Stimulated activated CD8-positive, alpha-beta memory T cell treated with anti-CD3 and anti-CD28 coated beads, Interleukin-7, amount 100 ng/mL, for 24 hours (primary cell): ENCODE data around the gene CACHD1.

Experiments used
- DNase-seq: peaks from one replicate; pipeline ENCODE4 v3.0.0-alpha.2; 2020; ENCODE audit warnings: low read depth

The CACHD1 gene

DNA sequence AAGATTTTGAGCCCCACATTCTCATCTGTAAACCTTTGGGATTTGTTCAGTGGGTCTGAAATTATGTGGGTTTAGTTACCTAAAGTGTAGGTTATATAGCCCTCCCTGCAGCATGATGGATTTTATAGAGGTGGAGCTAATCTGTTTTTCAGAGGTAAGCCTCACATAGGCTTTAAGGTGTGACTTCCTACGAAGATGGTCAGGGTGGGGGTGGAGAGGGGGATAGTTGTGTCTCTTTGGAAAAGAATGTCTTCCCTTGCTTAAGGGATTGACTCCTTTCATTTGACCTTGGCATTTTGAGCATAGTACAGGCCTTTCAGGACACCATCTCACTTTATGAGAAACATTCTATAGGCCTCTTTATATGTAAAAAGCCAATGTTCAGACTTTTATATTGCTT, 3.4 kb downstream of the CACHD1 start:
- DNase-seq, result no peak

DNA sequence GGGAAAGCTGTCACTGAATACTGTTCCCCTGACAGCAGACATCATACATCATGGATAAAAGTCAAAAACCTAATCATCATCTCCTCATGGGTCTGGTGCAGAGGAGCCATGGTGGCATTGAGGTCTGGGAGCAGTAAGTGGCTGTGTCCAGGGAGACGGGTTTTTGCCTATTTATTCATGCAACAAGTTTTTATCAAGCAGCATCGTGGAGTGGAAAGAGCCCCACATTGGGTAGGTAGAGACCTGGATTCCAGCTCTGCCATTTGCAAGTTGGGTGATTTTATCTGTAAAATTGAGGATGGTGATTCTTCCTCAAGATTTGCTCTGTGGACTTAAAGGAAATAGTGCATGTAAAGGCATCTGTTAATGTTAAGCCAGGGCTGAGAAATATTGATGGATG, 4.2 kb downstream of the CACHD1 start:
- no peak for DNase-seq

DNA sequence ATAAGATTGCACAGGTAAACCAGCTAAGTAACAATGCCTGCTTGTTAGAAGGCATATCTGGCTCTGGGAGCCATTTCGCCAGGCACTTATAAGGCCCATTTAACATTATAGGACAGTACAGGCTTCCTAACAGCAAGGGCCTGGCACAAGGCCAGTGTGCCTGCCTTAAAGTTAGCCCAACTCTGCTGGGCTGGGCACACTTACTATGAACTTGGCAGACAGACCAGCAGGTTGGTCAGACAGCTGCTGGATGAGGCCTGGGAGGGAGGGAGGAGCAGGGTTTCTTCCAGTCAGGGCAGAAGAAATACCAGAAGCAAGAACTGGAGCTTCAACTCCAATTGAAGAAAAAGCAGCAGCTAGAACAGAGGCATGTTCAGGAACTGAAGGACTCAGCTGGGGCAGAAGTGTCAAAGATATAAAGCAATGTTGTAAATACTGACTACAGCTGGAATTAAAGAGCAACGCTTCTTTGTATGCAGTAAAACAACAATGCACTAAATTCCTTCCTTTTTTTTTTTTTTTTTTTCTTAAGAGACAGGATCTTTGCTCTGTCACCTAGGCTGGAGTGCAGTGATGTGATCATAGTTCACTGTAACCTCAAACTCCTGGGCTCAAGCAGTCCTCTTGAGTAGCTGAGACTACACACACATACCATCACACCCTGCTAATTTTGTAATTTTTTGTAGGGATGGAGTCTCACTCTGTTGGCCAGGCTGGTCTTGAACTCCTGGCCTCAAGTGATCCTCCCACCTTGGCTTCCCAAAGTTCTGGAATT, 4.9 kb downstream of the CACHD1 start:
- DNase-seq, result no peak

DNA sequence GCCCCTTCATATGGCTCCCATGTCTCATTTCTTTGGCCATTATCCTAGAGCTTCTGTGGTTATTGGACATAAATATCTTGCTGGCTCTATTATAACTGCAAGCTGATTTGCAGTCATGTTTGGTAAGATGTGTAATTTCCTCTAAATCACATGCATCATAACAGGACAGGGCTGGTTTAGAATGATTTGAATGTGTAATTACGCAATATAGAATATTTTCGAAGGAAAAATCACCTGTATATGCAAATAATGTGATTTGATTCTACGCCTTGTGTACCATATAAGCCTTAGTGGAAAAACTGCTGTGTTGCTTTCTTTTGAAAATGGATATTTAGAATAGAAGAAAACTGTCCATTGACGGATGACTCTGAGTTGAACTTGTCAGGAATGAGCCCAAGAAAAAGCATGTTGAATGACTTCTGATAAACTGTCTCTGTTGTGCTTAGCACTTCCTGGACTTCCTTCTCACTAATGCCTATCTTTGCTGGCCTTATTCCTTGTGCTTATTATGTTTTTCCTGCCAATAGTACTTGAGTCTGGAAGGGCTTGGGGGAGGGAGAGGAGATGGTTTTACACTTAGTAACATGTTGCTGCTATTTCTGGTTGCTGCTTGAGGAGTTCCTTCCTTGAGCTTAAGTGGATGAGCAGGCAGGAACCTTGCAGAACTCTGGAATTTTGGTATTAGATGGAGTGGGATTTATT, 6.5 kb downstream of the CACHD1 start:
- DNase-seq, result no peak

DNA sequence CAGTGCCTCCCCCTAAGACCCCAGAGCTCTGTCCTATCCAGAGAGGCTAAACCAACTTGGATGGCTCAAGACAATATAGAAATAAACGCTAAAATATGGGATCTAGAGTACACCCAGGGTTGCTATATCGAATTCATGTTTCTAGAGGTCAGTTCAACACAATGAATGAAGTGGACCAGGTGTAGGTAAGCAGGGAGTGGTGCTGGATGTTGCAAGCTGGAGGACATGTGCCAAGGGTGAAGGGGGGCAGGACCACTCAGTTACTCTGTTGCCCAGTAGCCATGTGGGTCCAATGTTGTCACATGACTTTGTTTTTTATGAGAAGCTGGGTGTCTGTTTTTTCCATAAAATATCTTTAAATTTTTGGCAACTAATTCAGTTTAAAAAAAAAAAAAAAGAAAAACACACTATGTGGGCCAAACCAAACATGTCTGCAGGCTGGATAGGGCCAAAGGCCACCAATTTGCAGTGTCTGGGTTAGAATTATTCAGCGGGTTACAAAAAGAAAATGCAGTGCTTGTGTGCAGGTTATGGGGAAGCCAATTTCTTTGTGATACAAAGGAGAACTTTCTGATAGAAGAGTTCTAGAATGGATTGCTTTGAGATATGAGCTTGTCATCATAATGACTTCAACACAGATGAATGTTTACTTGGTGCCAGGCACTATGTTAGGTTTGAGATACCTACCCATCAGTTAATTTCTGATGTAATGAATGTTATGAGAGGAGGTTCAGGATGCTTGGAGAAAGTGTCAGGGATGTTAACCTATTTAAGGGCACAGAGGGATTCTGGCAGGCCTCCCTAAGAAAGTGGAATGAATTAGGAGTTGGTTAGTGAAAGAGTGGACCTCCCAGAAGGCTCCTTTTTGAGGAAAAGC, 8.9 kb downstream of the CACHD1 start:
- no peak for DNase-seq

DNA sequence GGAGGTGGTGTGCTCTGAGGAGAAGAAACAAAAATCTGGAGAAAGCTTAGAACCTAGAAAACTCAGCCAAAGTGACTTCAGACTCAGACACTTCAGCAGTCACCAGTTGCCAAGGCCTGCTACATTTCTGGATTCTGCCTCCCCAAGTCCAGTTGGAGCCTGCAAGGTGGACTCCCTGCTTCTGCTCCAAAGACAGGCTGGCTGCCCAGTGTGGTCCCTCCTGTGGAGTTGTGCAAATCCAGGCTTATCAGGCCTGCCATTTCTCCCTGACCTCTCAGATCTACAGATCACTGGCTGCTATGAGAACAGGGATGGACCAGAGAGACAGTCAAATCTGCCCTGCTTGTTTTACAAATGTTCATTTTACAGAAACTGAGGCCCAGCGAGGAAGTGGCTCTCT, 9.9 kb downstream of the CACHD1 start:
- DNase-seq, result no peak

DNA sequence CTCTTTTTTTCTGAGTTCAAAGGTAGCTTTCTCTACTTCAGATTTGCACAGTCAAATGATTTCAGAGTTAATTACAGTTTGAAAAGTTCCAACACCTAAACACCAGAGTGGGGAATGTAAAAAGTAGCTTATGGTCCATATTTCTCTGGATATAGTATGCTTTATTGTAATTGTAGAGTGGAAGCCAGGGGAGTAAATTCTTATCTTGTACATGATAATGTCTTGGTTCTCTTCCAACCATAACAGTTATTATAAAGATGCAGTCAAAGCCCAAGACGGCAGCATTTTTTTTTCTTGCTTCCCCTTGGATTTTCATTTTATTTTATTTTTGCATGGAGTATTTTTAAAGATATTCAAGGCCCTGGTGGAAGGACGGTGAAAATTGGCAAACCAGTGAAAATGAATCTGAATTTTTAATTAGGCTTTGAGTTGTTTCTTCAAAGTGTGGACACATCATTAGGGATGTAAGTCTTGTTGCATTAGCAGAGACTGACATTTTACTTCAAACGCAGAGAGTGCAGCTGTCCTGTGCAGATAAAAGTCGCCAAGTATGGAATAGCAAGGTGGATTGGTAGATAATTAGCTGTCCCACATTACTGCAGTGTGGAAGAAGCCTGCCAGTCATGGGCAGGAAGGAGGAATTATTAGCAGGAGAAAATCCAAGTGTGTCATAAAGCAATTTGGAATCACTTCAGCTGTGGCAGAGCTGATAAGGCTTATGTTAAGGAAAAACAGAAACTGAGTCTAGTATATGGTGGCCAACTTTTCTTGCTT, 11.3 kb downstream of the CACHD1 start:
- DNase-seq, result no peak

DNA sequence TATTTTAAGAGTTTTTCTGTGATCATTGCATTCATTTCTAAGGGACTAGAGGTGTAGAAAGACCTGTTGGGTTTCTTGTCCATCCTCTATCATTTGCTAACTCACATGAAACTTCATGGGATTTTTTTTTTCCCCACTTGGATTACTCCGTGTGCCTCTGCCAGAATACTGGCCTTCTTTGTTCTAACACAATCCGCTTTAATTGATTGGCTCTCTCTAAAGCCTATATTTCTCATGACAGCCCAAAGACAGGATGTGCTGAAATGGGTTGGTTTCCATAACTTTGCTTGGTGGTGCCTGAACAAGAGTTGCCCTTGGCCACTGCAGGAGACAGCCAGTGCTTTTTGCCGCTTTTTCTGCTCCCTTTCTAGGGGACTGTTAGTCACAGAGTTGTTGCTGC, 12.2 kb downstream of the CACHD1 start:
- no peak for DNase-seq

DNA sequence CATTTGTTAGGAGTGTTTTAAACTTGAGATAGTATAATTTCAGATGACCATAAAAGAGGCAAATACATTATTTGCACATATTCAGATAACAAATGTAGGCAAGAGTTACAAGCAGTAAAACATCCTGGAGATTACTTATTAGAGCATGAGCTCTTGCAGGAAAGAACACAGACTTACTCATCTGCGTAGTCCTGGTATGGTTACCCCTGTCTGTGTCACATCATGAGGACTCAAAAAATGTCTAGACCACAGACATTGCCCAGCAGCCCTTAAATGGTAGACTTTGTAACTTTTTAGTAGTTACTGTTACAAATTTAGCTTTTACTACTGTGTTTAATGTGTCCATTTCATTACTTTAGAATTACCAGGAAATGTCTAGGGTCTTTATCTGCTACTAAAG, 12.8 kb downstream of the CACHD1 start:
- DNase-seq, result no peak

DNA sequence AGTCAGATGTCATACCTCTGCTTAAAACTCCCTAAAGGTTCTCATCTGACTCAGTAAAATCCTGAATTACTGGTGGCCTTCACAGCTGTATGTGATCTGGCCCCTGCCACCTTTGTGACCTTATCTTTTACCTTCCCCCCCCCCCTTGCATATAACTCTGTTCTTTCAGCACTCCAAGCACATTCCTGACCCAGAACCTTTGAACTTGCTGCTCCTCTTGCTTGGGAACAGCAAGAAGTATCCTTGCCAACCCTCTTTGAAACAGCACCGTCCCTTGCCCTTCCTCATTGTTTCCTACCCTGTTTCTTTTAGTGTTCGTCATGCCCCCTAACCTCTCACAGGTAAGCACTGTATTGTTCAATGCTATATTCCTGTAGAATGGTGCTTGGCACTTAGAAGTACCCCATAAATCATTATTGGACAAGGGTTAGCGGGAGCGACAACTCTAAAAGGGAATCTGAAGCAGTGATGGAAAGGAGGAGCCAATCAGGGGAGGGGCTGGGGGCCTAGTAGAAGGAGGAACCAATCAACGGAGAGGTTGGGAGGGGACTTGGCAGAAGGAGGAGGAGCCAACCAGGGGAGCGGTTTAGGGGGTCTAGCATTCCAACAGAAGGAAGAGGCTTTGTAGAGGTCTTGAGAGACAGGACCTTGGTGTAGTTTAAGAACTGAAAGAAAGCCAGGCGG, 13.9 kb downstream of the CACHD1 start:
- DNase-seq, result no peak

DNA sequence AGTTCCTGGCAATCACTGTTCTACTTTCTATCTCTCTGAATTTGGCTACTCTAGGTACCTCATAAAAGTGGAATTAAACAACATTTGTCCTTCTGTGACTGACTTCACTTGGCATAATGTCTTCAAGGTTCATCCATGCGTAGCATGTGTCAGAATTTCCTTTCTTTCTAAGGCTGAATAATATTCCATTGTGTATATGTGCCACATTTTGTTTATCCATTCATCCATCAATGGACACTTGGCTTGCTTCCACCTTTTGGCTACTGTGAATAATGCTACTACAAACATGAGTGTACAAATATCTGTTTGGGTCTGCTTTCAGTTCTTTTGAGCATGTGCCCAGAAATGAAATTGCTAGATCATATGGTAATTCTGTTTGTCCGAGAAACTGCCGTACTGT, 14.7 kb downstream of the CACHD1 start:
- DNase-seq, result no peak

DNA sequence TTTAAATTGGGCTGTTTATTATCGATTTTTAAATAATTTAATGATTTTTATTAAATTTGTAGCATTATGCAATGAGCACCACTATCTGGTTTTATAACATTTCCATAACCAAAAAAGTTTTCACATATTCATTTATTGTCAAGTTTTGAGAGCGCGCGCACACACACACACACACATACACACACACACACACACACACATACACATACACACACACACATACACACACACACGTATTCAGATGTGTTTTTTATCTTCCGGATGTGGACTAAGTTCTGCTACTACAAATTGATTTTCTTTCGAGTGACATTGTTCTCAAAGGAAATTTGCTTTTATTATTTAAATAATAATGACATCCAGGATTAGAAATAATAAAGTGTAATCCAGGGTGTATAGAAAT, 16.3 kb downstream of the CACHD1 start:
- DNase-seq, result no peak

DNA sequence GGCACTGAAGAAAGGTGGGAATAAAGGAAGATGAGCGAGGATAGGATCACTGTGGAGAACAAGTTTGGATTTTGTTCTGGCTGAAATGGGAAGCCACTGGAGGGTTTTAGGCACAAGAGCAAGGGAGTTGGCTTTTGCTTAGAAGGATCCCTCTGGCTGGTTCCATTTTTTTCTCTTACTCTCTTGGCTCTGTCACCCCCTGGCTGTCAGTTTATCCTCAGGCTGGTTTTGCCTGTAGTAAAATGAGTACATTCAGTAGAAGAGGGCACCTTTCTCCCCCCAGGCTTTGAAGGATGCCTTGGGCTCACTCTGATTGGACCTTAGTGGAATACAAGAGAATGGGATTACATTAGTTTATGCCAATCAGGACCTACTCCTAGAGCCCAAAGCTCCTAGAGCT, 17.1 kb downstream of the CACHD1 start:
- DNase-seq, result no peak

DNA sequence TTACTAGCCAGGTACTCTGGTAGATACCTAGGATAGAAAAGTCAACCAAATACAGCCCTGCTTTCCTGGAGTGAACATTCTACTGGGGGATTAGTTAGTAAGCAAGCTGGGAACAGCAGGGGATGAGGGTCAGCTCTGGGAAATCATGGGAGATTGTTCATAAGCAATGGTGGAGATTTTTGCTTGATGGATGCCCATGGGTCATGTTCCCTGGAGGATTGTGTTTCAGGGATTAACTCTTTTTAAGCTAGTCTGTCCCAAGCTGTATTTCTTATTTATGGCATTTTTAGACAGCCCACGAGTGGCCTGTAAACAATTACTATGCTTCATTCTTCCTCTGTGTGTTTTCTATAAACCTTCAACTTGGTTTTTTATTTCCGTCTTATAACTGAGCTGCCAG, 18.9 kb downstream of the CACHD1 start:
- DNase-seq, result no peak

DNA sequence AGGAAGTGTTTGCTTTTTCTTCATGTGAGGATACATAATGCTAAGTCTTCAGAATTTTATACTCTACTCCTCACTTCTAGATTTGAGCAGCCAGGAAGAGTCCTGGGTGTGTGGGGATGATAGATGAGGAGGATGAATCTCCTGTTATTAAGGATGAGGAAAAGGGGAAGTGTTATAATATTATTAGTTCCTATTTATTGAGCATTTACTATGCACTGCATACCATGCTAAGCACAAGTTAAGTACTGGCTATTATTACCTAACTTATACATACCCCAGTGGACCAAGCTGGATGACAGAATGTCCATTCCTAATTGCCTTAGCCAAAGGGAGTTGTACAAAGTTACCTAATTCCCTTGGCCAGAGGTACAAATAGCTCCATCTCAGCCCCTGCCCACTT, 19.8 kb downstream of the CACHD1 start:
- DNase-seq, result no peak

DNA sequence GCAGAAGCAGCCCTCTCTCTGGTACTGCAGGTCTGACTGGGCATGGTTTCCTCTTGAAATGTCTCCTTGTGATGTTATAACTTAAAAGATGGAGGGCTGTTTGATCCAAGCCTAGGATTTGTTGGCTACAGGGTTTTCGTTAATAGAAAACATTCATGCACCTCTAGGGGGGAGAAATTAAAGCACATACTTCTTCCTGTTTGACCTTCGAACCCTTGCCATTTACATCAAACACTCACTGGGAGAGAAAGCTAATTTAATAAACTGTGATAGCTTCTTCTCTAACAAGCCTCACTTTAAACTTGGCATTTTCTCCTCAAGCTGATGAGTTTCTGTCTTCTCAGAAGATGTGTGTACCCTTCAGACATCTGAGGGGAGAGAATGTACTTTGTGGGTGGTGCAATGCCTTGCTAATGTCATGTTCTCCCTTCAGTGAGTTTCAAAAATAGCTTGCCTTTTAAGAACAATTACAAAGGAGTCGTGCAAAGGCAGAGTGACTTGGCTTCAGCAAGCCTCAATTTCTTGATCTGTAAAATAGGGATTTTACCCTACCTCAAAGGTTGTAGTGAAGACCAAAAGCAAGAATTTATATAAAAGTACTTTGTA, 20.4 kb downstream of the CACHD1 start:
- no peak for DNase-seq

DNA sequence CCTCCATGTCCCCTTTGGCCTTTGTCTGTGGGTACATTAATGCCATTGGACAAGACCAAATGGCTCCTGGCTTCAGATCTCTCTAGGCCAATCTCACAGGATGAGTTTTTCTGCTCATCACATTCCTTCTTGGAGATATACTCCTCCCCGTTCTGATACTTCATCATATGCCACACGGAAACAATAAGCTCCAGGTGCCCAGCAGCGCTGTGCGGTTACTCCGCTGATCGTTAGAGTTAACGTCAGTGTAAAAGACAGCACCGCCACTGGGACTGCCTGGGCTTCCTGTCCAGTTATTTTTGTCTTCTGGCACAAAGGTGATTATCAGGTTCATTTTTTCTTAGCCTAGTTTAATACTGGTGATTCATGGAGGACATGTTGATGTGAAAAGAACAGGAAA, 22.5 kb downstream of the CACHD1 start:
- DNase-seq, result no peak

DNA sequence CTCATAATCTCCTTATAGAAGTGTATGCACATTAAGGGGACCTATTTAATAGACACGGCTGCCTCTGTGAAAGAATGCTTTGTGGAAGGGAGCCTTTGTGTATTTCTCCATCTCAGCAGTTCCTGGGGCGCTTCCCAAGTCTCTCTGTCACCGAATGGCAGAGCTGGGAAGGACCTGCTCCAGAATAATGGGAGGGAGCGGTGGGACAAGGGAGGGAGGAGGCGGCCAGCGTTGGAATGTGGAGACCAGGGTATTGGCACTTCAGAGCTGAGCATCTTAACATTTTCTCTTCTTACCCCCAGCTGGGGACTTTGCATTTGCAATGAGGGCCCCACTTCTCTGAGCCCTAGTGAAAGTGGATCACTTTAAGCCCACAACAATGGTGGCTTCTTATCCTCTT, 23.9 kb downstream of the CACHD1 start:
- DNase-seq, result no peak

DNA sequence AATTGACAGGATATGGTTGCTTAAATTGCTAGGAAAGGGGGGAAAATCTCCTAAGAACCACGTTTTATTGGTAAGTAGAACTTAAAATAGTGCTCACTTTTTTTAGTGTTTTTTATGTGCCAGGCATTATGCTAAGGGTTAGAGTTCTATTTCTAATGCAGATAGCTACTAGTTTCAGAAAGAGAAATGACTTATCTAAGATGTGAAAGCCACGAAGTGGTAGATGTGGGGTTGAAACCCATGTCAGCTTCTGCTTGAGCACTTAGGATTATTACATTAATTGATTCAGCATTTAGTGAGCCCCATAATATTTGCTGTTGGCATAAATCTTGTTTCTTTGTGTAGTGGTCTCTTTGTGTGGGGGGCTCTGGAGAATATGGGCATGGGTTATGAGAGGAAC, 24.7 kb downstream of the CACHD1 start:
- no peak for DNase-seq

DNA sequence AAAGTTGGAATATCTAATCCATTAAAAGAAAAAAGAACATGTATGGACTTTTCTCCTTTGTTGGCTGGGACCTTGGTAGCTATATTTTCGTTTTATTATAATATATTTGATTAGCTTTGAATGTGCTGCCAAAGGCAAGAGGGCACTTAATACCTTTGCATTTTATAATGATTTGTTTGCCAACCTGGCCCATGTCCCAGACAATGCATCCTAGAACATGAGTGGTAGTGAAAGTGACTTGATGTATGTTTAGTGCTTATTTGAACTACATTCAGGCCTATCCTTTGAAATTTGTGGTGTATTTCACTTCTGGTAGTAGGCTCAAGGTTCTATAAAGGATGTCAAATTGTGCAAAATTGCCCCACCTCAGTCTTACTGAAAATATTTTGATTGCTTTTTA, 25.9 kb downstream of the CACHD1 start:
- no peak for DNase-seq

DNA sequence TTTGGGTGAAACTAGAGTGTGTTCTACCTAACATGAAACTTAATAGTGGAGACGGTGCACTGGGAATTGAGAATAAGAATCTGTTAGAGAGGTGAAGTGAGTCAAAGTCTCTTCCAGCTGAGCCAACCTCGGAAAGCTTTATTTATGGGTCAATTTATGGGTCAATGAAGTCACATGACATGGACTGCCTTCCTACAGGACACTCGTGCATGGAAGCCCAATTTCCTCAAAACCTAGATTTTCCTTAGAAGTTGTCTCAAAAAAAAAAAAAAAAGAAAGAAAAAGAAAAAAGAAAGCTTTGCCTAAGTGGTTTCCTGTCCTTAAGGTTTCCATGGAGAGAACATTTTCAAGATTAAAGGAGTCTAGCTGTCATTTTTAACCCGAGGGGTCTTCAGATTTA, 26.7 kb downstream of the CACHD1 start:
- DNase-seq, result no peak
